GM12878 (cell line): ENCODE data around the gene MYPN. TPM values are rescaled to one million over a fixed set of nuclear protein-coding genes. Genes with fewer than 3 reads are reported as not detected.

Experiments used
- ATAC-seq: fragments of 200-7000 bp; cut with Tn5 transposase; 3 replicates; pipeline ENCODE4 v1.9.1; 2020; ENCODE audit warnings: mild to moderate bottlenecking, moderate library complexity
- BruUV-seq: library from RNA; stranded (reverse); fragments of 400-500 nt; replicated peaks from 2 replicates; lab custom pipeline; 2021; lab: Mats Ljungman, UMichigan
- CTCF ChIA-PET: fragments of 300-600 bp; sonication (Branson Sonifier 250); formaldehyde crosslinking; extraction: SDS; loops from one replicate; lab custom pipeline; 2021; ENCODE audit warnings: inconsistent platforms; lab: Yijun Ruan, JAX
- POLR2A ChIA-PET: fragments of 350-600 bp; formaldehyde crosslinking; extraction: SDS; loops from one replicate; lab custom pipeline; 2021; ENCODE audit warnings: inconsistent platforms; lab: Charles Lee
- RAD21 ChIA-PET: fragments of 300-600 bp; sonication (Branson Sonifier 250); formaldehyde crosslinking; loops from one replicate; lab custom pipeline; 2023; ENCODE audit warnings: antibody characterized with exemption; ENCODE audit not compliant: unreplicated experiment; lab: Charles Lee
- SMC1A ChIA-PET: fragments of 300-600 bp; sonication (Branson Sonifier 250); formaldehyde crosslinking; loops from one replicate; lab custom pipeline; 2023; ENCODE audit not compliant: unreplicated experiment, uncharacterized antibody; lab: Charles Lee
- DNase-seq: peaks from one replicate; pipeline ENCODE4 v3.0.0-alpha.2; 2011; ENCODE audit warnings: low read depth, low spot score
- FAIRE-seq: peaks from 3 replicates; lab custom pipeline; 2011; peaks lifted over from hg19 to GRCh38; lab: Jason Lieb, UNC
- H2AFZ ChIP-seq: 2 replicates; pipeline ENCODE4 v1.6.0; 2011; ENCODE audit warnings: low read depth, low read length, control low read depth; ENCODE audit not compliant: control insufficient read depth
- H3K27ac ChIP-seq: 2 replicates; pipeline ENCODE4 v1.5.1; 2011; ENCODE audit warnings: control low read depth; ENCODE audit not compliant: control insufficient read depth, insufficient read depth
- H3K27me3 ChIP-seq, 2 experiments: replicated peaks in 1 of 2; 2 replicates each; pipeline versions ENCODE4 v1.6.0 to v1.6.1; 2011; ENCODE audit warnings: low read length in 1 of 2; ENCODE audit not compliant: control insufficient read depth in 2 of 2, insufficient read depth in 2 of 2
- H3K36me3 ChIP-seq, 2 experiments: 2 replicates each; pipeline ENCODE4 v1.5.1; 2011; ENCODE audit warnings: low read length in 1 of 2; ENCODE audit not compliant: control insufficient read depth in 2 of 2, insufficient read depth in 2 of 2
- H3K4me1 ChIP-seq: 2 replicates; pipeline ENCODE4 v1.6.1; 2011; ENCODE audit warnings: mild to moderate bottlenecking, low read length, moderate library complexity, mixed read lengths; ENCODE audit not compliant: control insufficient read depth, insufficient read depth
- H3K4me2 ChIP-seq: 2 replicates; pipeline ENCODE4 v1.6.0; 2011; ENCODE audit warnings: control low read depth; ENCODE audit not compliant: control insufficient read depth, insufficient read depth
- H3K4me3 ChIP-seq: fragments of 200-600 bp; sonication (generic); 2 replicates; pipeline ENCODE4 v1.5.1; 2016
- H3K79me2 ChIP-seq: 2 replicates; pipeline ENCODE4 v1.6.0; 2011; ENCODE audit warnings: low read length; ENCODE audit not compliant: control insufficient read depth, insufficient read depth
- H3K9ac ChIP-seq: 2 replicates; pipeline ENCODE4 v1.8.0; 2011; ENCODE audit warnings: low read length, control low read depth, mixed read lengths; ENCODE audit not compliant: control insufficient read depth, insufficient read depth
- H3K9me3 ChIP-seq: replicated peaks from 3 replicates; pipeline ENCODE4 v1.5.1; 2011; ENCODE audit warnings: mild to moderate bottlenecking, low read length; ENCODE audit not compliant: control insufficient read depth, insufficient read depth
- H4K20me1 ChIP-seq: 2 replicates; pipeline ENCODE4 v1.6.0; 2011; ENCODE audit not compliant: control insufficient read depth, insufficient read depth
- BCL11A ChIP-seq: IDR thresholded peaks from 2 replicates; pipeline ENCODE4 v1.6.1; 2011; ENCODE audit warnings: low read depth, low read length
- CEBPB ChIP-seq, 2 experiments: fragments of 150-350 bp in 1 of 2; IDR thresholded peaks; 2 replicates each; pipeline ENCODE4 v1.6.1; 2012 to 2014; ENCODE audit warnings: low read depth in 2 of 2, low read length in 2 of 2, borderline replicate concordance in 1 of 2, inconsistent platforms in 1 of 2
- CHD1 ChIP-seq: IDR thresholded peaks from 2 replicates; pipeline ENCODE4 v1.6.1; 2012; ENCODE audit warnings: low read depth, low read length, improper control_type of control experiment
- EED ChIP-seq: sonication (generic); IDR thresholded peaks from 2 replicates; pipeline ENCODE4 v1.6.1; 2016; ENCODE audit warnings: antibody characterized with exemption, low read depth
- GABPA ChIP-seq: IDR thresholded peaks from 2 replicates; pipeline ENCODE4 v1.6.1; 2014; ENCODE audit warnings: antibody characterized with exemption, low read depth, mild to moderate bottlenecking, inconsistent platforms
- GATAD2B ChIP-seq: fragments of 450-650 bp; conservative IDR thresholded peaks from 2 replicates; pipeline ENCODE4 v1.6.1; 2017; ENCODE audit warnings: low read depth, mild to moderate bottlenecking, moderate library complexity
- HDAC6 ChIP-seq: fragments of 200-600 bp; sonication (generic); IDR thresholded peaks from one replicate; pipeline ENCODE4 v1.8.0; 2017; ENCODE audit warnings: antibody characterized with exemption; ENCODE audit not compliant: unreplicated experiment
- HSF1 ChIP-seq: fragments of 150-350 bp; IDR thresholded peaks from 2 replicates; pipeline ENCODE4 v1.6.1; 2014; ENCODE audit warnings: mild to moderate bottlenecking, low read depth, low read length
- IKZF2 ChIP-seq, 2 experiments: fragments of 450-650 bp; IDR thresholded peaks; 2 replicates each; pipeline ENCODE4 v1.6.1; 2017; ENCODE audit warnings: mild to moderate bottlenecking in 2 of 2, moderate library complexity in 2 of 2
- MEF2A ChIP-seq: IDR thresholded peaks from 2 replicates; pipeline ENCODE4 v1.6.1; 2011; ENCODE audit warnings: low read depth, mild to moderate bottlenecking, low read length, moderate library complexity; ENCODE audit not compliant: insufficient read depth
- NFIC ChIP-seq: IDR thresholded peaks from 2 replicates; pipeline ENCODE4 v1.6.1; 2012; ENCODE audit warnings: low read depth, mild to moderate bottlenecking, inconsistent platforms, low read length, moderate library complexity
- POLR2AphosphoS5 ChIP-seq: IDR thresholded peaks from 2 replicates; pipeline ENCODE4 v1.6.1; 2011; ENCODE audit warnings: mild to moderate bottlenecking, low read length, inconsistent platforms
- RBBP5 ChIP-seq: fragments of 200-600 bp; sonication (generic); conservative IDR thresholded peaks from 2 replicates; pipeline ENCODE4 v1.6.1; 2016
- TAF1 ChIP-seq: IDR thresholded peaks from 2 replicates; pipeline ENCODE4 v1.6.1; 2011; ENCODE audit warnings: mild to moderate bottlenecking, low read depth, low read length, borderline replicate concordance
- YY1 ChIP-seq: IDR thresholded peaks from 2 replicates; pipeline ENCODE4 v1.6.1; 2011; ENCODE audit warnings: low read depth, mild to moderate bottlenecking, low read length
- ZNF592 ChIP-seq: fragments of 450-650 bp; IDR thresholded peaks from 2 replicates; pipeline ENCODE4 v1.6.1; 2017; ENCODE audit warnings: mild to moderate bottlenecking, moderate library complexity
- WGBS: methylation state at CpG from one replicate; pipeline ENCODE4 v1.1.6; 2016; ENCODE audit warnings: low lambda C conversion rate; ENCODE audit not compliant: insufficient replicate concordance, insufficient coverage; ENCODE audit errors: missing lambda C conversion rate; 5-methylcytosine and 5-hydroxymethylcytosine counted together
- in situ Hi-C: fragments of 300-500 bp; cut with MboI; formaldehyde crosslinking; loops from 9 replicates; pipeline ENCODE4 v1.14.3; 2018; ENCODE audit warnings: mixed read lengths
- intact Hi-C: fragments of 100-400 bp; cut with micrococcal nuclease; formaldehyde crosslinking; loops from one replicate; pipeline ENCODE4 v1.14.2; 2022; ENCODE audit not compliant: unreplicated experiment
- polyA plus RNA-seq, 11 experiments: library from polyadenylated mRNA; depleted of rRNA in 4 of 11; unstranded in 6 of 11; stranded (reverse) in 5 of 11; fragments of >200 nt; fragmentation: Nextera tagmentation in 4 of 11; fragmentation: Illumina TruSeq in 1 of 11; extraction: Ambion mirVana in 4 of 11; extraction: Trizol in 1 of 11; gene quantifications; 1 replicate in 1 of 11; 2 replicates in 10 of 11; pipeline versions ENCODE4 v1.2.1 to v1.2.3, GENCODE V29; 2011 to 2016; ENCODE audit warnings: inconsistent platforms in 2 of 11, missing spikeins in 2 of 11, low read depth in 1 of 11
- total RNA-seq, 4 experiments: library from RNA; depleted of rRNA in 3 of 4; stranded (reverse); fragments of >200 nt in 3 of 4; fragmentation: Illumina TruSeq in 1 of 4; extraction: Trizol in 1 of 4; gene quantifications; 2 replicates each; pipeline versions ENCODE4 v1.2.1 to v1.2.3, GENCODE V29; 2013 to 2021

The MYPN gene
- total and polyA plus RNA-seq, 10 of the 15 experiments (the other 5 are each of a cell fraction or from before 2014, with no cell fraction given) = 0.01 to 0.02 TPM; not detected in 8

DNA sequence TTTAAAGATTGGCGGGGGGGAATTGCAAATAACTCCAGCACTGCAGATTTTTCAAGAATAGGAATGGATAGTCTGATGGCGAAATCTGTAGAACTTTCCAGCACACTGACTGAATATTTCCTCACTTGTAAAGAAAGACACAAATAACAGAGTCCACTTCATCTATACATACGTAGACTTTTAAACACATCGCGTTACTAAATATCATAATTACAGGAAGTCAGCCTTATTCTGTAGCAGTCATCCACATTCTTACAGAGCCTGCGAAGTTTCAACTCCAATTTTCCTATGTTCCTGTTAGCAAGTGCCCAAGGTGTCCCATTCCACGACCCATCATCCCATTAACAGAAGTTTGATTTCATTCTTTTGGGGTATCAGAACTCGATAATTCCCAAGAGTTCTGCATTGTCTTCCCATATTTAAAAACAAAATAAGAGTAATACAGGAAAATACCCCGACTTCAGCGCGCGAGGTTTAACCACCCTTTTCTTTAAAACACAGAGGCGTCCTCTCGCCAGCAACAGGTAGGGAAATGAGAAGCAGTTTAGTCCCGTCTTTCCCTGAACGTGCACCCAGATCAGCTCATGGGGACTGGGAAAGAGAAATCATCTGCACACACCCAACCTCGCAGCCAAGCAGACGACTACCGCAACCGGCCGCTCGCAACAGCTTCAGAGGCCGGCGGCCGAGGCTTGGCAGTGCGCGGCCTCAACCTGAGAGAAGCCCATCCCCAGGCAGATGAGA lies 35.1 kb upstream of the MYPN start:
- ChIA-PET RAD21 (interaction anchor here (1.5 kb wide), 1 partner anchor 219 kb away, joined by 5 read pairs; no protein-coding TSS in a partner anchor), POLR2A (interaction anchor here (0.9 to 1.7 kb wide), 2 partner anchors 225 to 257 kb away, joined by 3 to 5 read pairs; partner anchors contain the start of gene HNRNPH3), SMC1A (no interaction called here), CTCF (no interaction called here)
- intact Hi-C loops (loop anchor here (5.0 to 10.0 kb wide), 3 partner anchors 189 to 228 kb away; partner anchors contain the start of gene SIRT1), in situ Hi-C loops (no loop called here)
- FAIRE-seq = peak; percentile 41
- DNase-seq = no peak
- peak overlapping the region; percentile 49 for H2AFZ ChIP-seq
- no peaks in the 10 kb centered on the region for H3K36me3 ChIP-seq
- WGBS = under 1% methylated on average over 27 of the region's 27 CpGs
- peak overlapping the region; percentile 87 for H3K9ac ChIP-seq
- no peaks in the 10 kb centered on the region for H4K20me1 ChIP-seq
- H3K4me3 ChIP-seq = peak overlapping the region; percentile 89
- H3K9me3 ChIP-seq = no peaks in the 10 kb centered on the region
- BruUV-seq = TSS peak; percentile 61
- TF ChIP-seq YY1 (0 out of 2 replicates have a peak, but pooled peaks have one; percentile 2), NFIC (no peak), TAF1 (0 out of 2 replicates have a peak, but pooled peaks have one; percentile 21), HDAC6 (no peak), HSF1 (0 out of 2 replicates have a peak, but pooled peaks have one; percentile 44), POLR2AphosphoS5 (no peak), GABPA (no peak), ZNF592 (no peak), MEF2A (0 out of 2 replicates have a peak, but pooled peaks have one; percentile 17), GATAD2B (no peak), CHD1 (peak; percentile 46; the same call in 1 of the 2 replicates), BCL11A (0 out of 2 replicates have a peak, but pooled peaks have one; percentile 9), CEBPB (IDR thresholded peaks at IDR 0.05; ENCODE audit: borderline replicate concordance in 1 of 2, low read depth in 2 of 2, low read length in 2 of 2) (no peak), EED (no peak), IKZF2 (IDR thresholded peaks at IDR 0.05) (no peak), RBBP5 (no peak)
- peak overlapping the region; percentile 92 for H3K27ac ChIP-seq
- peak; percentile 19 for ATAC-seq
- H3K4me1 ChIP-seq = 0 out of 2 replicates have a peak, but pooled peaks cover 3% of the 10 kb centered on the region
- H3K79me2 ChIP-seq = peaks cover 53% of the 10 kb centered on the region
- peak overlapping the region; percentile 72; the same call in 1 of the 2 replicates for H3K4me2 ChIP-seq
- no peaks in the 10 kb centered on the region for H3K27me3 ChIP-seq
